Stomach smooth muscle (tissue), 2 donors: ENCODE data around the gene MAST3.

Source experiments
- H3K27ac ChIP-seq: one replicate; pipeline ENCODE4 v1.7.0; 2013; ENCODE audit warnings: mild to moderate bottlenecking, low read length, inconsistent platforms
- H3K27me3 ChIP-seq, 2 donors: one replicate each; pipeline ENCODE4 v1.7.0; 2013; ENCODE audit warnings: low read length in 2 of 2; ENCODE audit not compliant: insufficient read depth in 2 of 2, control insufficient read depth in 1 of 2
- H3K36me3 ChIP-seq, 2 donors: one replicate each; pipeline ENCODE4 v1.7.0; 2013; ENCODE audit warnings: low read length in 2 of 2; ENCODE audit not compliant: control insufficient read depth in 2 of 2, insufficient read depth in 2 of 2
- H3K4me1 ChIP-seq: one replicate; pipeline ENCODE4 v1.7.0; 2013; ENCODE audit warnings: low read length; ENCODE audit not compliant: control insufficient read depth, insufficient read depth
- H3K4me3 ChIP-seq, 2 donors: one replicate each; pipeline ENCODE4 v1.7.0; 2013; ENCODE audit warnings: low read length in 2 of 2
- H3K9ac ChIP-seq, 2 donors: one replicate each; pipeline ENCODE4 v1.7.0; 2013; ENCODE audit warnings: low read length in 2 of 2, mild to moderate bottlenecking in 1 of 2
- H3K9me3 ChIP-seq, 2 donors: one replicate each; pipeline ENCODE4 v1.7.0; 2013; ENCODE audit warnings: low read length in 2 of 2; ENCODE audit not compliant: control insufficient read depth in 2 of 2
- donor health status: healthy.
- donor health status: Pancreatic carcinoma.

MAST3 gene

DNA sequence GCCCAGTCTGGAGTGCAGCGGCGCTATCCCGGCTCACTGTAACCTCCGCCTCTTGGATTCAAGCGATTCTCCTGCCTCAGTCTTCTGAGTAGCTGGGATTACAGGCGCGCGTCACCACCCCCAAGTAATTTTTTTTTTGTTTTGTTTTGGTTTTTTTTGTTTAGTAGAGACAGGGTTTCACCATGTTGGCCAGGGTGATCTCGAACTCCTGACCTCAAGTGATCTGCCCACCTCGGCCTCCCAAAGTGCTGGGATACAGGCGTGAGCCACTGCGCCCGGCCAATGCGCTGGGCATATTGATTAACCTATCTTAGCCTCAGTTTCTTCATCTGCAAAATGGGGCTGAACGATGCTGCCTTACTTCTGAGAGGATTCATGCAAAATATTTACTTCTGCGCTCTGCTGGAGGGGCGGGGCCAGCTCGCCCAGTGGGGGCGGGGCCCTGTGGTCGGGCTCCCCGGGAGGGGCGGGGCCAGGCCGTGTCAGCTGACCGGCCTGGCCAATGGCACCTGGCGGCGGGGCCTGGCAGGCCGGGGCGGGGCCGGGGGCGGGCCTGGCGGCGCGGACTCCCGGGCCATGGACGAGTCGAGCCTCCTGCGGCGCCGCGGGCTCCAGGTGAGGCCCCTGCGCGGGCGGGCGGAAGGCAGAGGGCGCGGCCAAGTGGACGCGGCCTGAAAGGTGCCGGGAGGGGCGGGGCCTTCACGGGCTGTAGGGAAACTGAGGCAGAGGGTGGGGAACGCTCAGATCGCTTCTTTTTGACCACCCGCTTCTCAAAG is at the start of gene MAST3:
TSS of gene MAST3 (plus strand) at position 562 of the 776 bp plus-strand sequence. CDS start at position 577, 15 bp downstream.
- H3K9me3 ChIP-seq, result no peaks in the 10 kb centered on the region
- H3K9ac ChIP-seq, result peak within 1 kb of the TSS in 1 of 2 donors; percentile 29
- no peaks in the 10 kb centered on the region for H3K36me3 ChIP-seq
- H3K4me1 ChIP-seq, result peaks cover 16% of the 10 kb centered on the region
- no peak within 1 kb of the TSS for H3K27ac ChIP-seq
- peak within 1 kb of the TSS; percentile 40 to 66 for H3K4me3 ChIP-seq
- H3K27me3 ChIP-seq, result peaks cover 22 to 30% of the 10 kb centered on the region in 2 donors

DNA sequence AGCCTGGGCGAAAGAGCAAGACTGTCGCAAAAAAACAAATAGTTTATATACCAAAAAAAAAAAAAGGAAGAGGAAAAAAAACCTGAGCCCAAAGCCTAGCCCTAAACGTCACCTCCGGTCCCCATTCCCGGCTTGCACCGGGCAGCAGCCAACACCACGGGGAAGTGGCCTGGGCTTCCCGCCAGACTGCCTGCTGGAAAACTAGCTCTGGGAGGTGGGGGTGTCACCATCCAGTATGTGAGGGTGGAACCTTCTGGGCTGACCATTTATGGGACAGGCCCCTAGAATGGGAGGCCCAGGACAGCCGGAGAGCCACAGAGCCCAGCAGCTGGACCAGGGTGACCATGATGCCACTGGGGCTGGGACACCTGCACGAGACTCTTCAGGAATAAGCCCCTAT is 48.2 kb upstream of the MAST3 start:
- Histone ChIP-seq H3K27me3 (peaks cover 0 to 18% of the 10 kb centered on the region in 2 donors), H3K9ac (no peak overlapping the region), H3K36me3 (no peaks in the 10 kb centered on the region), H3K4me3 (no peak overlapping the region), H3K27ac (peak overlapping the region; percentile 31), H3K4me1 (peaks cover 10% of the 10 kb centered on the region), H3K9me3 (no peaks in the 10 kb centered on the region)

DNA sequence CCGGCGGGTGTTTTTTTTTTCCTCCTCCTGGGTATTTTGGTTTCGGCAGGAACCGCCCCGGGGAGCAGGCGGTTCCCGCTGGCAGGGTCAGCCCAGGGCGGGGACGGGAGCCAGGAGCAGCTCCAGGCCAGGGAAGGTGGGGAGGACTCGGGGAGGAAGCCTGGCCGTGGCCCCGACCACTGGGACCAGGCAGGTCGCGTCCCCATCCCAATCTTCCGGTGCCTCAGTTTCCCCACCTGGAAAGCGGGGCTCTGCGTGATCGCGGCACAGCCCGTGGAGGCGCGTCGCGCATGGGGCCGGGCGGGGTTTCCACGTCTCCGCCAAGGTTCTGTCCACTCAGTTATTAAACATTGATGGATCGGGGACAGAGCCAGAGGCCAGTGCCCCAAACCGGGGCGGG is 45.7 kb upstream of the MAST3 start:
- no peak overlapping the region for H3K4me3 ChIP-seq

DNA sequence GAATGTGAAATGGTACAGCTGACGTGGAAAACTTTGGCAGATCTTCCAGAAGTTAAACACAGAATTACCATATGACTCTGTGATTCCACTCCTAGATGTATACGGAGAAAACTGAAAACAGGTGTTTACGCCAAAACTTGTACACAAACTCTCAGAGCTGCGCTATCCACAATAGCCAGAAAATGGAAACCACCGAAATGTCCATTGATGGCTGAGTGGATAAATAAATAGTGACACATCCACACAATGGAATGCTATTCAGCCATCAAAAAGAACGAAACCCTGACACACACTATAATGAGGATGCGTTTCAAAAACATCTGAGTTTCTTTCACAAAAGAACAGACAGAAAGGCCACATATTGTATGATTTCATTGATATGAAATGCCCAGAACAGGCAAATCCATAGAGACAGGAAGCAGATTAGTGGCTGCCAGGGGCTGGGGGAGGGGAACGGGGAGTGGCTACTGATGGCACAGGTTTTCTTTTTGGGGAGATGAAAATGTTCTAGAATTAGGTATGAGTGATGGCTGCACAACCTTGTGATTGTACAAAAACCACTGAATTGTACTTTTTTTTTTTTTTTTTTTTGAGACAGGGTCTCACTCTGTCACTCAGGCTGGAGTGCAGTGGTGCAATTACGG is 43.9 kb upstream of the MAST3 start:
- H3K36me3 ChIP-seq, result no peaks in the 10 kb centered on the region
- no peak overlapping the region for H3K4me3 ChIP-seq
- peaks cover 2 to 11% of the 10 kb centered on the region in 2 donors for H3K27me3 ChIP-seq
- peaks cover 15% of the 10 kb centered on the region for H3K4me1 ChIP-seq
- H3K9me3 ChIP-seq, result no peaks in the 10 kb centered on the region
- no peak overlapping the region for H3K9ac ChIP-seq
- no peak overlapping the region for H3K27ac ChIP-seq

More for the DNA sequence above, 45.7 kb upstream of the MAST3 start:
- Histone ChIP-seq H3K27me3 (peaks cover 0 to 15% of the 10 kb centered on the region in 2 donors), H3K36me3 (no peaks in the 10 kb centered on the region), H3K9me3 (no peaks in the 10 kb centered on the region), H3K9ac (no peak overlapping the region), H3K27ac (no peak overlapping the region), H3K4me1 (peaks cover 5% of the 10 kb centered on the region)

DNA sequence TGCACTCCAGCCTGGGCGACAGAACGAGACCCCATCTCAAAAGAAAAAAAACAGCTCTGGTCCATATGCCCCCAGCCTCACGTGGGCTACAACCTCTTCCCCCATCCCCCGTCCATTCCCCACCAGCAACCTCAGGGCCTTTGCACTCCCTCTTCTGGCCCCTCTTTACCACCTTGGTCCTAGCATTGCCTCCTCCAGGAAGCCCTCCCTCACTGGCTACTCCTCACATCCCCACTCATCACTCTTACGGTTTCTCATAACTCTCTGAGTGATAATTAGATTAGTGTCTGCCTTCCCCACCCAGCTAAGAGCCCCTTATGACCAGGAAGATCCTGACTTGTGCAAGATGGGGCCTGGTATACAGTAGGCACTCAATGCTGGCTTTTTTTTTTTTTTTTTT is 41.6 kb upstream of the MAST3 start:
- no peaks in the 10 kb centered on the region for H3K9me3 ChIP-seq
- no peak overlapping the region for H3K4me3 ChIP-seq
- H3K9ac ChIP-seq, result no peak overlapping the region
- peaks cover 15% of the 10 kb centered on the region for H3K4me1 ChIP-seq
- peaks cover 2 to 7% of the 10 kb centered on the region in 2 donors for H3K27me3 ChIP-seq
- H3K36me3 ChIP-seq, result no peaks in the 10 kb centered on the region
- H3K27ac ChIP-seq, result no peak overlapping the region

DNA sequence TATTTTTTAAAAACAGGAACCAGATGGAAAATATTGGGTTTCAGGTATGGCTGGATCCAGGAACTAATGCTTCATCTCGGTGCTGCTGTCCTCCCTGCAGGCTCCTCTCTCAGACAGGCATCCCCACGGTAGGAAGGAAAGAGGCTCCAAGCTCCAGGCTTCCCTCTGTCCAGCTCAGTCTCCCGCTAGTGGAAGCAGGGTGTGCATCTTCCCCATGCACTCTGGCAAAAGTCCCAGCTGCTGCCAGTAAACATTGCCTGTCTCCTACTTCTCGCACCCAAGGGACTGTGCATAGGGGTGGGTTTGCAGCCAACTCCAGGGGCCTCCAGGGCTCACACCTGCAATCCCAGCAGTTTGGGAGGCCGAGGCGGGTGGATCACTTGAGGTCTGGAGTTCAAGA is 40.0 kb upstream of the MAST3 start:
- Histone ChIP-seq H3K9me3 (no peaks in the 10 kb centered on the region), H3K9ac (no peak overlapping the region), H3K4me3 (no peak overlapping the region), H3K27ac (peak overlapping the region; percentile 75), H3K4me1 (peaks cover 10% of the 10 kb centered on the region), H3K27me3 (peaks cover 0 to 2% of the 10 kb centered on the region in 2 donors), H3K36me3 (no peaks in the 10 kb centered on the region)

DNA sequence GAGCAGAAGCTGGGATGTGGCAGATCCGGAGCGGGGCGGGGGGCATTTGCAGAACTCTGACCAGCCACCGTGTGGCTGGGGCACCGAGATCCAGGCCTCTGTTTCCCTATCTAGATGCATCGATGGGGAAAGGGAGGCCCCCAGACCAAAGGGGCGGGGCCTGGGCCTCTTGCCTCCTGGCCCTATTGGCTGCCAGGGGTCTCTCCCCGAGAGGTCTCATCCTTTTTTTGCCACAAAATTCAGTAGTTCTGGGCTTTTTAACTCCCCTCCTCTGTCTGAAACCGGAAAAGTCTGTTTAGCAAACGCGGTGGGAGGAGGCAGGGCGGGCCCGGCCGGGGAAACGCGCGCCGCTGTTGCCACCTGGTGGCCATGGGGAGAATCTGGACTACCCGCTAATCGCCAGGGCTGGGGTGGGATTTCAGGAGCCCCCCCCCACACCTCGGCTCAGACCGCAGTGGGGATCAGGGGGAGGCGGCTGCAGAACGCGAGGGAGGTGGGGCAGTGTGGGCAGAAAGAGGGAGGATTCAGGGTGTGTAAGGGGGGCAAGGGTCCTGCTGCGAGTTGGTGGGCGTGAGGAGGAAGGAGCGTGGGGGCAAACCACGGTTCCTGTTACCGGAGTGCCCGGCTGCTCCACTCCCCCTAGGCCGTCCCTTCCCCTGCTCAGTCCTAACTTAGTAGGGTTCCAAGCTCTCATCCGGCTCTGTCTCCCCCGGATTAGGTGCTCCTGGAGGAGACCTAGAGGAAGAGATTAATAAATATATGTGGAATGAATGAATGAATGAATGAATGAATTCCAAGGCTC is 39.2 kb upstream of the MAST3 start:
- no peaks in the 10 kb centered on the region for H3K9me3 ChIP-seq
- peak overlapping the region; percentile 35 for H3K4me3 ChIP-seq
- no peaks in the 10 kb centered on the region for H3K36me3 ChIP-seq
- H3K4me1 ChIP-seq, result peaks cover 10% of the 10 kb centered on the region
- H3K27ac ChIP-seq, result peak overlapping the region; percentile 75
- peak overlapping the region; percentile 48 to 62 for H3K9ac ChIP-seq
- H3K27me3 ChIP-seq, result peaks cover 0 to 3% of the 10 kb centered on the region in 2 donors

DNA sequence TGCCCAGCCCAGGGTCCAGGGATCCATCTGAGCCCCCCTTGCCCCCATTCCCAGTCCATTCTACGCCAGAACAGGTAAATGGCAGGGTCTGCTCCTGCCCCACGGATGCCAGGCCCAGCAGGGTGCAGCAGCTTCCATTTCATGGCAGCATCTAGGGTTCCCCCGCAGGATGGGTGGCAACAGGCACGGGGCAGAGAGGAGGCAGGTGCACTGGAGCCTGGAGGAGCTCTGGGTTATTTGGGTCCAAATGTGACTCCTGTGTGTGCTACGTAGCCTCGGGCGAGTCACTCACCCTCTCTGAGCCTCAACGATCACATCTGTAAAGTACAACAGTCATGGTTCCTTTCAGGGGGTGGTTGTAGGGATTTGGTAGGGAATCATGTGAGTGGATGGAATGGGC is 38.3 kb upstream of the MAST3 start:
- H3K36me3 ChIP-seq, result no peaks in the 10 kb centered on the region
- H3K27ac ChIP-seq, result no peak overlapping the region
- H3K9me3 ChIP-seq, result no peaks in the 10 kb centered on the region
- H3K4me1 ChIP-seq, result peaks cover 10% of the 10 kb centered on the region
- no peak overlapping the region for H3K9ac ChIP-seq
- no peak overlapping the region for H3K4me3 ChIP-seq
- peaks cover 0 to 4% of the 10 kb centered on the region in 2 donors for H3K27me3 ChIP-seq

DNA sequence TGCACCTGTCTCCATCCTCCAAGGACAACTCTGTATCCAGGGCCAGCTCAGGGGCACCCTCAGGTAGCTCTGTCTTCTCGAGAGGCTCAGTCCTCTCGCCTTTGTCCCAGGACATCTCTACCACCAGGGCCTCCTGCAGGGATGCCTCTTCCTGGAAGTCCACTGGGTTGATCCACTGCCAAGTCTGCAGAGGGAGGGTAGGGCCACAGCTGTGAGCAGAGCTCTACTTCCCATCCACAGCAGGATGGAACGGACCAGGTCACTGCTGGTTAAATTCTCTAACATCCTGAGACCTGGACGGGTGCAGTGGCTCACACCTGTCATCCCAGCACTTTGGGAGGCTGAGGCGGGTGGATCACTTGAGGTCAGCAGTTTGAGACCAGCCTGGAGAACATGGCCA is 37.7 kb upstream of the MAST3 start:
- no peak overlapping the region for H3K27ac ChIP-seq
- H3K9ac ChIP-seq, result no peak overlapping the region
- H3K4me3 ChIP-seq, result no peak overlapping the region

DNA sequence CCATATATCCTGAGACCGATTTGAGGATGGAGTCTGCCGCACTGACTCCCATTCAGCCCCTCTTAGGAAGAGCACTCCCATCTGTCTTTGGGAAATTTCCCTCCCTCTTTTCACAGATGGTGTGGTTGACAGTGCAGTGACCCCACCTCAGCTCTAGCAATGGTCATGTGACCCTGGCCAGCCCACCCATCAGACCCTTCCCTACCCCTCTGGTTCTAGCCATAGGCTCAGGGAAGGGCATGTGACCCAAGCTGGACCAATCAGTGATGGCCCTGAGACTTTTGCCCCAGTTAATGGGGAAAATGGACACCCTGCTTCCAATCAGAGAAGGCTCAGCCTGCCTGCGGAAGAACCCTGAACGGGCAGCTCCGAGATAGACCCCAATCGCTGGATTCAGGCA is 37.1 kb upstream of the MAST3 start:
- peaks cover 10% of the 10 kb centered on the region for H3K4me1 ChIP-seq
- H3K4me3 ChIP-seq, result no peak overlapping the region
- peaks cover 0 to 4% of the 10 kb centered on the region in 2 donors for H3K27me3 ChIP-seq
- no peak overlapping the region for H3K9ac ChIP-seq
- no peak overlapping the region for H3K27ac ChIP-seq
- no peaks in the 10 kb centered on the region for H3K9me3 ChIP-seq
- H3K36me3 ChIP-seq, result no peaks in the 10 kb centered on the region

More for the DNA sequence above, 37.7 kb upstream of the MAST3 start:
- H3K4me1 ChIP-seq, result peaks cover 10% of the 10 kb centered on the region
- H3K36me3 ChIP-seq, result no peaks in the 10 kb centered on the region
- H3K9me3 ChIP-seq, result no peaks in the 10 kb centered on the region
- peaks cover 0 to 4% of the 10 kb centered on the region in 2 donors for H3K27me3 ChIP-seq
